ENCODE measurements around the gene ALG12.

ALG12 gene

GRCh38 chr22:49917974-49918910 lies at the start of gene ALG12, which contains the start of gene CRELD2:
Gene ALG12 (minus strand): TSS chr22:49918438. CDS start chr22:49913765, 4,673 bp downstream.
Gene CRELD2 (plus strand): TSS chr22:49918634. CDS start chr22:49918770, 136 bp downstream.
- DNase-seq (ENCODE audit: low read depth): peak; percentile 96

- no peak for DNase-seq (ENCODE audit: low read depth)
These were observed 49.5 kb upstream of the ALG12 start for GRCh38 chr22:49967706-49968208.

- DNase-seq (ENCODE audit: low read depth): no peak
These were observed 48.8 kb upstream of the ALG12 start for GRCh38 chr22:49966774-49967705.

GRCh38 chr22:49966041-49966773 lies 48.0 kb upstream of the ALG12 start:
- DNase-seq (ENCODE audit: low read depth): no peak

GRCh38 chr22:49965091-49966040 lies 47.1 kb upstream of the ALG12 start:
- no peak for DNase-seq (ENCODE audit: low read depth)

- no peak for DNase-seq (ENCODE audit: low read depth)
These were observed 46.2 kb upstream of the ALG12 start for GRCh38 chr22:49964136-49965090.

GRCh38 chr22:49963647-49964026 lies 45.4 kb upstream of the ALG12 start:
- DNase-seq (ENCODE audit: low read depth): no peak

GRCh38 chr22:49962751-49963646 lies 44.8 kb upstream of the ALG12 start:
- no peak for DNase-seq (ENCODE audit: low read depth)

GRCh38 chr22:49962012-49962750 lies 43.9 kb upstream of the ALG12 start:
- peak; percentile 68 for DNase-seq (ENCODE audit: low read depth)

GRCh38 chr22:49961601-49962011 lies 43.4 kb upstream of the ALG12 start:
- DNase-seq (ENCODE audit: low read depth): no peak

GRCh38 chr22:49961005-49961600 lies 42.9 kb upstream of the ALG12 start:
- no peak for DNase-seq (ENCODE audit: low read depth)

- peak; percentile 87 for DNase-seq (ENCODE audit: low read depth)
These were observed 42.1 kb upstream of the ALG12 start, which contains the start of gene PIM3 for GRCh38 chr22:49960159-49961004. Gene PIM3 (plus strand): TSS chr22:49960772. CDS start chr22:49960948, 176 bp downstream.

GRCh38 chr22:49959782-49960158 lies 41.5 kb upstream of the ALG12 start:
- DNase-seq (ENCODE audit: low read depth): no peak

GRCh38 chr22:49958931-49959781 lies 40.9 kb upstream of the ALG12 start:
- DNase-seq (ENCODE audit: low read depth): no peak

GRCh38 chr22:49958366-49958921 lies 40.2 kb upstream of the ALG12 start:
- no peak for DNase-seq (ENCODE audit: low read depth)
